Adrenal gland (tissue), 5 donors: ENCODE data around the gene CADPS.

Experiments
- CTCF ChIP-seq, 6 experiments: fragments of 450-650 bp in 4 of 6; fragments of 200-600 bp in 2 of 6; sonication (generic) in 1 of 6; IDR thresholded peaks; 1 replicate in 5 of 6; 2 replicates in 1 of 6; pipeline versions ENCODE4 v1.5.1 to v1.8.0; 2016 to 2021; ENCODE audit warnings: antibody characterized with exemption in 6 of 6, mild to moderate bottlenecking in 2 of 6, moderate library complexity in 1 of 6
- POLR2A ChIP-seq, 2 donors: fragments of 450-650 bp; IDR thresholded peaks; one replicate each; pipeline ENCODE4 v1.6.1; 2017; ENCODE audit warnings: antibody characterized with exemption in 2 of 2, mild to moderate bottlenecking in 2 of 2, moderate library complexity in 1 of 2
- donor health status: DM: no; HTN: no; CAD: no.

GRCh38 chr3:62462104-62462762 lies 413.0 kb downstream of the CADPS start:
- TF ChIP-seq CTCF (IDR thresholded peaks at IDR 0.05) = no peak
- TF ChIP-seq POLR2A (IDR thresholded peaks at IDR 0.05) = no peak
